GM23338 (cell line): ENCODE data around the gene AKR7A3.

Experiments used
- CREB1 ChIP-seq: fragments of 250-450 bp; sonication (Bioruptor Pico); IDR thresholded peaks from 2 replicates; pipeline ENCODE4 v1.5.0; 2020; ENCODE audit warnings: low read depth, mild to moderate bottlenecking, moderate library complexity
- EZH2 ChIP-seq: fragments of 200-600 bp; sonication (generic); IDR thresholded peaks from one replicate; pipeline ENCODE4 v1.8.0; 2017; ENCODE audit warnings: antibody characterized with exemption, mild to moderate bottlenecking, low read depth; ENCODE audit not compliant: unreplicated experiment
- POLR2AphosphoS5 ChIP-seq: IDR thresholded peaks from 2 replicates; pipeline ENCODE4 v1.6.1; 2016; ENCODE audit warnings: antibody characterized with exemption, low read depth
- ZNF114 ChIP-seq: fragments of 250-450 bp; sonication (Bioruptor Pico); IDR thresholded peaks from 2 replicates; pipeline ENCODE4 v1.5.0; 2020; ENCODE audit warnings: mild to moderate bottlenecking, moderate library complexity
- TF ChIP-seq, protein P1 (sequence below), 2 experiments: fragments of 200-600 bp in 1 of 2; sonication (generic) in 1 of 2; conservative IDR thresholded peaks; 2 replicates each; pipeline versions ENCODE4 v1.5.1 to v1.6.1; 2016 to 2017; ENCODE audit warnings: antibody characterized with exemption in 2 of 2, low read depth in 2 of 2, mild to moderate bottlenecking in 2 of 2, moderate library complexity in 1 of 2

- TF ChIP-seq, protein P1, sequence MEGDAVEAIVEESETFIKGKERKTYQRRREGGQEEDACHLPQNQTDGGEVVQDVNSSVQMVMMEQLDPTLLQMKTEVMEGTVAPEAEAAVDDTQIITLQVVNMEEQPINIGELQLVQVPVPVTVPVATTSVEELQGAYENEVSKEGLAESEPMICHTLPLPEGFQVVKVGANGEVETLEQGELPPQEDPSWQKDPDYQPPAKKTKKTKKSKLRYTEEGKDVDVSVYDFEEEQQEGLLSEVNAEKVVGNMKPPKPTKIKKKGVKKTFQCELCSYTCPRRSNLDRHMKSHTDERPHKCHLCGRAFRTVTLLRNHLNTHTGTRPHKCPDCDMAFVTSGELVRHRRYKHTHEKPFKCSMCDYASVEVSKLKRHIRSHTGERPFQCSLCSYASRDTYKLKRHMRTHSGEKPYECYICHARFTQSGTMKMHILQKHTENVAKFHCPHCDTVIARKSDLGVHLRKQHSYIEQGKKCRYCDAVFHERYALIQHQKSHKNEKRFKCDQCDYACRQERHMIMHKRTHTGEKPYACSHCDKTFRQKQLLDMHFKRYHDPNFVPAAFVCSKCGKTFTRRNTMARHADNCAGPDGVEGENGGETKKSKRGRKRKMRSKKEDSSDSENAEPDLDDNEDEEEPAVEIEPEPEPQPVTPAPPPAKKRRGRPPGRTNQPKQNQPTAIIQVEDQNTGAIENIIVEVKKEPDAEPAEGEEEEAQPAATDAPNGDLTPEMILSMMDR (conservative IDR thresholded peaks at IDR 0.05; ENCODE audit: low read depth in 2 of 2) = no peak
- TF ChIP-seq CREB1 (CRISPR knock-in tag) (no peak), POLR2AphosphoS5 (no peak), ZNF114 (CRISPR knock-in tag) (no peak), EZH2 (no peak)
Measured at GRCh38 chr1:19283891-19284290, 4.7 kb downstream of the AKR7A3 start.
